Body of pancreas (tissue), 4 donors: ENCODE data around the gene PLCXD1. TPM values are rescaled to one million over a fixed set of nuclear protein-coding genes. Genes with fewer than 3 reads are reported as not detected.

Experiments used
- ATAC-seq: fragments of 150-250 bp; one replicate; pipeline ENCODE4 v1.9.1; 2016
- DNase-seq, 4 donors: peaks; one replicate each; pipeline ENCODE4 v3.0.0-alpha.2; 2019
- H3K27ac ChIP-seq, 4 donors: fragments of 200-600 bp; sonication (generic); 1 replicate in 3 of 4; 2 replicates in 1 of 4; pipeline versions ENCODE4 v1.5.1 to v1.6.1; 2016 to 2019; ENCODE audit warnings: mild to moderate bottlenecking in 1 of 4, mixed read lengths in 1 of 4, moderate library complexity in 1 of 4
- H3K27me3 ChIP-seq, 2 donors: fragments of 200-600 bp; sonication (generic); one replicate each; pipeline ENCODE4 v1.6.0; 2016; ENCODE audit warnings: mild to moderate bottlenecking in 1 of 2
- H3K36me3 ChIP-seq, 2 donors: fragments of 200-600 bp; sonication (generic); replicated peaks in 1 of 2; 2 replicates each; pipeline ENCODE4 v1.5.1; 2016; ENCODE audit warnings: low read depth in 2 of 2; ENCODE audit not compliant: insufficient read depth in 1 of 2
- H3K4me1 ChIP-seq: fragments of 200-600 bp; sonication (generic); one replicate; pipeline ENCODE4 v1.6.0; 2016
- H3K4me3 ChIP-seq, 2 donors: fragments of 200-600 bp; sonication (generic); 1 replicate in 1 of 2; 2 replicates in 1 of 2; pipeline ENCODE4 v1.5.1; 2016 to 2019
- H3K9me3 ChIP-seq, 3 donors: fragments of 200-600 bp; sonication (generic); 1 replicate in 2 of 3; 2 replicates in 1 of 3; pipeline ENCODE4 v1.5.1; 2016
- POLR2A ChIP-seq, 3 donors: fragments of 450-650 bp; IDR thresholded peaks; one replicate each; pipeline ENCODE4 v1.6.1; 2016; ENCODE audit warnings: antibody characterized with exemption in 3 of 3, mild to moderate bottlenecking in 2 of 3
- WGBS, 2 donors: methylation state at CpG; one replicate each; pipeline ENCODE4 v1.1.5; 2017; 5-methylcytosine and 5-hydroxymethylcytosine counted together
- intact Hi-C: fragments of 100-400 bp; cut with DNase I; formaldehyde crosslinking; loops from one replicate; pipeline ENCODE4 v1.15.1; 2023
- total RNA-seq, 2 donors: library from RNA; depleted of rRNA; stranded (reverse); fragments of >200 nt; gene quantifications; one replicate each; pipeline ENCODE4 v1.1.0, GENCODE V29; 2016
- TF ChIP-seq, protein P1 (sequence below), 7 experiments: fragments of 450-650 bp in 4 of 7; fragments of 200-600 bp in 3 of 7; sonication (generic) in 3 of 7; IDR thresholded peaks; one replicate each; pipeline ENCODE4 v1.5.1; 2016 to 2019; ENCODE audit warnings: antibody characterized with exemption in 7 of 7

Gene PLCXD1
- total RNA-seq, 2 donors from 2014 or later: 4.2 to 7.3 TPM

DNA sequence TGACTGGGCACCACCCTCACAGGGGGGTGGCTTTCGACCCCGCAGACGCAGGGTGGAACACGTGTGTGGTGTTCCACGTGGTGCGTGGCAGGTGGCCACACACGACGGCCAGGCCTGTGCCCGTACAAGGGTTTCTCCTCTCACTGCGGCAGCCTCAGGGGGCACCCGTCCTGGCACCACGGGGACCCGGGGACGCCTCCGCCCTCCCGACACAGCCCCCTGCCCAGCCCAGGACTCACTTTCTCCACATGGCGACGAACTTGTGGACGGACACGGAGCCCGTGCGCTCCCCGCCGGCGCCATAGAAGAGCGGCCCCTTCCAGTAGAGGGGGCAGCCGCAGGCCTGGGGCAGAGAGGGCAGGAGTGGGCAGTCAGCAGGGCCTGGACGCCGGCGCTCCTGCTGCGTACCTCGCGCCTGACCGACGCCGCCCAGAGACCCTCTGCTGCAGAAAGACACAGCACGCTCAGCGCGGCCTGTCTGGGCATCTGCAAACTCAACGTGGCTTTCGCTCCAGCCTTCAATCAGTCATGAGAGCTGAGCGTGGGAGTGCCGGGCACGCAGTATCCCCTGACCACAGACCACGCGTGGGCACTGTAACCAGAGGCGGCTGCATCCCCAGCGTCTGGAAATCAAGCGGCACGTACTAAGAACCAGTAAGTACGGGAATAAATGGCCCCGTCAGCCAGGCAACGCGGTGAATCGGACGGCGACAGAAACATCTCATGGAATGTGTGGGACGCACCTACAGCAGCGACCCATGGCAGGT, 66.4 kb downstream of the PLCXD1 start:
- WGBS, 2 donors: 96% methylated on average over 37 to 52 of the region's 59 CpGs
- TF ChIP-seq POLR2A (IDR thresholded peaks at IDR 0.05): no peak
- TF ChIP-seq, protein P1, sequence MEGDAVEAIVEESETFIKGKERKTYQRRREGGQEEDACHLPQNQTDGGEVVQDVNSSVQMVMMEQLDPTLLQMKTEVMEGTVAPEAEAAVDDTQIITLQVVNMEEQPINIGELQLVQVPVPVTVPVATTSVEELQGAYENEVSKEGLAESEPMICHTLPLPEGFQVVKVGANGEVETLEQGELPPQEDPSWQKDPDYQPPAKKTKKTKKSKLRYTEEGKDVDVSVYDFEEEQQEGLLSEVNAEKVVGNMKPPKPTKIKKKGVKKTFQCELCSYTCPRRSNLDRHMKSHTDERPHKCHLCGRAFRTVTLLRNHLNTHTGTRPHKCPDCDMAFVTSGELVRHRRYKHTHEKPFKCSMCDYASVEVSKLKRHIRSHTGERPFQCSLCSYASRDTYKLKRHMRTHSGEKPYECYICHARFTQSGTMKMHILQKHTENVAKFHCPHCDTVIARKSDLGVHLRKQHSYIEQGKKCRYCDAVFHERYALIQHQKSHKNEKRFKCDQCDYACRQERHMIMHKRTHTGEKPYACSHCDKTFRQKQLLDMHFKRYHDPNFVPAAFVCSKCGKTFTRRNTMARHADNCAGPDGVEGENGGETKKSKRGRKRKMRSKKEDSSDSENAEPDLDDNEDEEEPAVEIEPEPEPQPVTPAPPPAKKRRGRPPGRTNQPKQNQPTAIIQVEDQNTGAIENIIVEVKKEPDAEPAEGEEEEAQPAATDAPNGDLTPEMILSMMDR (IDR thresholded peaks at IDR 0.05): no peak
- Histone ChIP-seq H3K4me1 (no peaks in the 10 kb centered on the region), H3K9me3 (no peaks in the 10 kb centered on the region), H3K4me3 (no peak overlapping the region), H3K27ac (no peak overlapping the region), H3K27me3 (no peaks in the 10 kb centered on the region), H3K36me3 (no peaks in the 10 kb centered on the region)
- intact Hi-C loops: no loop called here
- ATAC-seq (no peak), DNase-seq (no peak)

DNA sequence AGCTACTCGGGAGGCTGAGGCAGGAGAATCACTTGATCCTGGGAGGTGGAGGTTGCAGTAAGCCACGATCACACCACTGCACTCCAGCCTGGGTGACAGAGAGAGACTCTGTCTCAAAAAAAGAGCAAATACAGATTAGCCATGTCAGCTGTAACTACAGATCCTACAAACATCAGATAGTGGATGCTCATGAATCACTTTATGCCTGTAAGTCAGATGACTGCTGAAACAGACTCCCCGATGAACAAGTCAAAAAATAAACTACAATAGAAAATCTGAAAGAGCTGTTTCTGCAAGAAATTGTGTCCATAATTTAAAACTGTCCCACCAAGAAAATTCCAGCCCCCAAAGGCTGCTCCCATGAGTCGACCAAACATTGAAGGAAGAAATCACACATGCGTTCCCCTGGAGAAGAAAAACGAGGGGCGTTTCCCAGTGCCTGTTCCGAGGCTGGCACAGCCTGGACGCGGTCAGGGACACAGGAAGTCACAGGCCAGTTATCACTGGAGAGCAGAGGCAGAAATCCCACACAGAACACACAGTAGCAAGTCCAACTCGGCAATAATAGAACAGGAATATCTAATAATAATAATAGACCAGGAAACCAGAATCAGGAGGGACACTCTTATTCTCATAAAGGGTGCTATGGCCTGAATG, 67.4 kb downstream of the PLCXD1 start:
- DNase-seq (no peak), ATAC-seq (no peak)
- H3K9me3 ChIP-seq: no peaks in the 10 kb centered on the region
- no peak overlapping the region for H3K4me3 ChIP-seq
- no peaks in the 10 kb centered on the region for H3K27me3 ChIP-seq
- no peaks in the 10 kb centered on the region for H3K36me3 ChIP-seq
- intact Hi-C loops: no loop called here
- H3K4me1 ChIP-seq: no peaks in the 10 kb centered on the region
- no peak overlapping the region for H3K27ac ChIP-seq
- WGBS, 2 donors: 71 to 75% methylated on average over 11 of the region's 11 CpGs
- TF ChIP-seq POLR2A (IDR thresholded peaks at IDR 0.05): no peak
- TF ChIP-seq, protein P1 (IDR thresholded peaks at IDR 0.05): no peak

DNA sequence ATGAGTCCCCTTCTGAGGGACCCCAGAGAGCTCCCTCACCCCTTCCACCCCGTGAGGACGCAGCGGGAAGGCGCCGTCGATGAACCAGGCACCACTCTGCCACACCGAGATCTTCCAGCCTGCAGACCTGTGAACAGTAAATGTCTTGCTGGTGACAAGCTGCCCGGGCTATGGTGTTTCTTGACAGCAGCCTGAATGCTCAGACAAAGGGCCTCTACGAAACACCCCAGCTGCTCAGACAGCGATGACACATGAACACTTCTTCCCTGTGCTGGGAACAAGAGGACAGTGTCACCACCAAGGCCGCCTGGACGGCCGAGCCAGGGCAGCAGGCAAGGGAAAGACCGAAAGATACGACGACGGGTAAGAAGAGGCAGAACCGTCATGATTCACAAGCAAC, 68.0 kb downstream of the PLCXD1 start:
- H3K27me3 ChIP-seq: no peaks in the 10 kb centered on the region
- WGBS, 2 donors: 91 to 93% methylated on average over 18 of the region's 18 CpGs
- DNase-seq (no peak), ATAC-seq (no peak)
- no peak overlapping the region for H3K4me3 ChIP-seq
- intact Hi-C loops: no loop called here
- H3K4me1 ChIP-seq: no peaks in the 10 kb centered on the region
- TF ChIP-seq, protein P1 (IDR thresholded peaks at IDR 0.05): no peak
- TF ChIP-seq POLR2A (IDR thresholded peaks at IDR 0.05): no peak
- no peaks in the 10 kb centered on the region for H3K36me3 ChIP-seq
- no peaks in the 10 kb centered on the region for H3K9me3 ChIP-seq
- no peak overlapping the region for H3K27ac ChIP-seq

DNA sequence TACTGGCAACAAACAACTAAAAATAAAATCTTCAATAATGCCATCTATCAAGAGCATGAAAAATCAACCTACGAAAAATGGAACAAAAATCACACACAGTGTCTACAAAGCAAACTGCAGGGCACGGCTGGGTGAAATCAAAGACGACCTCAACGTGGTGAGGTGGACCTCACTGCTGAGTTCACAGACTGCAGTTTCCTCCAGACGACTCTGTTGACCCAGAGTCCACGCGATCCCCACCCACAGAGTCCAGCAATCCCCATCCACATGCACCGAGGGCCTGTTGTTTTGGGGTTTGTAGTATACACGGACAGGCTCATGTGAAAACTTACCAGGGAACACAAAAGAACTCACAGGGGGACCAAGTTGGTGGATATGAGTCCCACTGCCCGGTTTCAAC, 68.5 kb downstream of the PLCXD1 start:
- TF ChIP-seq, protein P1 (IDR thresholded peaks at IDR 0.05): no peak
- TF ChIP-seq POLR2A (IDR thresholded peaks at IDR 0.05): no peak
- DNase-seq (no peak), ATAC-seq (no peak)
- no peaks in the 10 kb centered on the region for H3K27me3 ChIP-seq
- H3K27ac ChIP-seq: no peak overlapping the region
- no peaks in the 10 kb centered on the region for H3K4me1 ChIP-seq
- 79 to 84% methylated on average over 10 of the region's 10 CpGs for WGBS, 2 donors
- no peaks in the 10 kb centered on the region for H3K9me3 ChIP-seq
- intact Hi-C loops: no loop called here
- H3K4me3 ChIP-seq: no peak overlapping the region
- H3K36me3 ChIP-seq: no peaks in the 10 kb centered on the region
